Measurements from ENCODE around the gene C19orf25.

DNA sequence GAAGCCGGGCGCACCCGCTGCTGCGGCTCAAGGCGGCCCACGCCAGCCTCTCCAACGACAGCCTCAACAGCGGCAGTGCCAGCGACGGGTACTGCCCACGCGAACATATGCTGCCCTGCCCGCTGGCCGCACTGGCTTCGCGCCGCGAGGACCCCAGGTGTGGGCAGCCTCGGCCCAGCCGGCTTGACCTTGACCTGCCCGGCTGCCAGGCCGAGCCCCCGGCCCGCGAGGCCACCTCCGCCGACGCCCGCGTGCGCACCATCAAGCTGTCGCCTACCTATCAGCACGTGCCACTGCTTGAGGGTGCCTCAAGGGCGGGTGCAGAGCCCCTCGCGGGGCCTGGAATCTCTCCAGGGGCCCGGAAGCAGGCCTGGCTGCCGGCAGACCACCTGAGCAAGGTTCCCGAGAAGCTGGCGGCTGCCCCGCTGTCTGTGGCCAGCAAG is 13.0 kb downstream of the C19orf25 start:
- TF ChIP-seq, protein P1, sequence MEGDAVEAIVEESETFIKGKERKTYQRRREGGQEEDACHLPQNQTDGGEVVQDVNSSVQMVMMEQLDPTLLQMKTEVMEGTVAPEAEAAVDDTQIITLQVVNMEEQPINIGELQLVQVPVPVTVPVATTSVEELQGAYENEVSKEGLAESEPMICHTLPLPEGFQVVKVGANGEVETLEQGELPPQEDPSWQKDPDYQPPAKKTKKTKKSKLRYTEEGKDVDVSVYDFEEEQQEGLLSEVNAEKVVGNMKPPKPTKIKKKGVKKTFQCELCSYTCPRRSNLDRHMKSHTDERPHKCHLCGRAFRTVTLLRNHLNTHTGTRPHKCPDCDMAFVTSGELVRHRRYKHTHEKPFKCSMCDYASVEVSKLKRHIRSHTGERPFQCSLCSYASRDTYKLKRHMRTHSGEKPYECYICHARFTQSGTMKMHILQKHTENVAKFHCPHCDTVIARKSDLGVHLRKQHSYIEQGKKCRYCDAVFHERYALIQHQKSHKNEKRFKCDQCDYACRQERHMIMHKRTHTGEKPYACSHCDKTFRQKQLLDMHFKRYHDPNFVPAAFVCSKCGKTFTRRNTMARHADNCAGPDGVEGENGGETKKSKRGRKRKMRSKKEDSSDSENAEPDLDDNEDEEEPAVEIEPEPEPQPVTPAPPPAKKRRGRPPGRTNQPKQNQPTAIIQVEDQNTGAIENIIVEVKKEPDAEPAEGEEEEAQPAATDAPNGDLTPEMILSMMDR (IDR thresholded peaks at IDR 0.05) = no peak
- TF ChIP-seq POLR2AphosphoS5 (IDR thresholded peaks at IDR 0.05) (no peak), POLR2A (IDR thresholded peaks at IDR 0.05; ENCODE audit: low read depth) (no peak)

Data from esophagus muscularis mucosa (tissue), 3 donors.